ENCODE measurements around the gene AKAP6.
A peak's percentile ranks its signal among the peaks of the same experiment; 100 is the strongest.
"Not testable (repeated sequence)": the region's sequence is repeated elsewhere in the genome, so short reads cannot be mapped to it uniquely, and the experiment has no call there.

The AKAP6 gene

DNA sequence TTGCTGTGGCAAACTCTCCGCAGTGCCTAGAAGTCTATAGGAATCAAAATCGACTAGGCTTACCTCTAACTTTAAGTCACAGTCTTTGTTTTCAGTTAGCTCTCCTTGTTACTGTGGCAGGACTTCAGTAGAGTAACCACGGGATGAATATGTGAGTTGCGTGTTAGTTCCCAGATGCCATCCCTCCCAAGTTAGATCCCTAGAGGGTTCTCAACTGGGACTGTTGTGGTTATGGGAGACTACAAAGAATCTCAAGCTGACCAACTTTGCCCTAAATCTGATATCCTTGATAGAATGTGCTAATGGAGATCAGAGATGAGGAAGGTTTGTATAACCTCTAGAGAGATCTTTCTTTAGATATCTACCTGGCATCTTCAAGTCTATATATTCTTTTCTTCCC is 208.1 kb downstream of the AKAP6 start:
- no peak for DNase-seq (ENCODE audit: low spot score)

DNA sequence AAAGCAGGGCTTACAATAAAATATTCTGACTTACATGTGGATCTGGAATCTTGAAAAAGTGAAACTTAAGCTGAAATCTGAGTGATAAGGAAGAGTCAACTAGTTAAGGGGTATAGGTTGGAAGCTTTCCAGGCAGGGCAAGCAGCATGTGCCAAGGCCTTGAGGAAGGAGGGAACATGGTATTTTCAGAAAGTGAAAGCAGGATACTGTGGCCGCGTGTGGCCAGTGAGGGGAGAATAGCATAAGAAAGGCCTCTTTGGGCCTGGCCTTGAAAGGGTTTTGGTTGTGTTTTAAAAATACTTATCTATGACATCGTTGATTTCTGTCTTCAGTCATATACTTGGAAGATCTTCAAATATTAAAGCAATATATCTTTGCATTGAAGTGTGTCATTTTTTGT is 213.4 kb downstream of the AKAP6 start:
- DNase-seq (ENCODE audit: low spot score) = no peak

DNA sequence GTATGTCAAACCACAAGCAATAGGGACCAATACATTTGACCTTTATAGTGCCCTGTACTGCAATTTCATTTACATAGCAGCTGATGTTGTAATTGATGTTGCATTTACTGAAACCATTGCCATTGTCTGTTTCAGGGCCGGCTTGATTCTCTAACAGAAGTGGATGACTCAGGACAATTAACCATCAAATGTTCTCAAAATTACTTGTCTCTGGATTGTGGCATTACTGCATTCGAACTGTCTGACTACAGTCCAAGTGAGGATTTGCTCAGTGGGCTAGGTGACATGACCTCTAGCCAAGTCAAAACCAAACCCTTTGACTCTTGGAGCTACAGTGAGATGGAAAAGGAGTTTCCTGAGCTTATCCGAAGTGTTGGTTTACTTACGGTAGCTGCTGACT is 216.0 kb downstream of the AKAP6 start:
- DNase-seq (ENCODE audit: low spot score) = no peak

DNA sequence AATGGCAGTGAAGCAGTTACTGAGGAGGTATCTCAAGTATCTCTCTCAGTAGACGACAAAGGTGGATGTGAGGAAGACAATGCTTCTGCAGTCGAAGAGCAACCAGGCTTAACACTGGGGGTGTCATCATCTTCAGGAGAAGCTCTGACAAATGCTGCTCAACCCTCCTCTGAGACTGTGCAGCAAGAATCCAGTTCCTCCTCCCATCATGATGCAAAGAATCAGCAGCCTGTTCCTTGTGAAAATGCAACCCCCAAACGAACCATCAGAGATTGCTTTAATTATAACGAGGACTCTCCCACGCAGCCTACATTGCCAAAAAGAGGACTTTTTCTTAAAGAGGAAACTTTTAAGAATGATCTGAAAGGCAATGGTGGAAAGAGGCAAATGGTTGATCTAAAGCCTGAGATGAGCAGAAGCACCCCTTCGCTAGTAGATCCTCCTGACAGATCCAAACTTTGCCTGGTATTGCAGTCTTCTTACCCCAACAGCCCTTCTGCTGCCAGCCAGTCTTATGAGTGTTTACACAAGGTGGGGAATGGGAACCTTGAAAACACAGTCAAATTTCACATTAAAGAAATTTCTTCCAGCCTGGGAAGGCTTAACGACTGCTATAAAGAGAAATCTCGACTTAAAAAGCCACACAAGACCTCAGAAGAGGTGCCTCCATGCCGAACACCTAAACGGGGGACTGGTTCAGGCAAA is 216.6 kb downstream of the AKAP6 start:
- DNase-seq (ENCODE audit: low spot score) = no peak

DNA sequence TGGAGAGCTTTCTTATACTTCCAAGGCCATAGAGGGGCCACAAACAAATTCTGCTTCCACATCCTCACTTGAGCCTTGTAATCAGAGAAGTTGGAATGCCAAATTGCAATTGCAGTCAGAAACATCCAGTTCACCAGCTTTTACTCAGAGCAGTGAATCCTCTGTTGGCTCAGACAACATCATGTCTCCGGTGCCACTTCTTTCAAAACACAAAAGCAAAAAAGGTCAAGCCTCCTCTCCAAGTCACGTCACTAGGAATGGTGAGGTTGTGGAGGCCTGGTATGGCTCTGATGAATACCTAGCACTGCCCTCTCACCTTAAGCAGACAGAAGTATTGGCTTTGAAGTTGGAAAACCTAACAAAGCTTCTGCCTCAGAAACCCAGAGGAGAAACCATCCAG is 217.1 kb downstream of the AKAP6 start:
- DNase-seq (ENCODE audit: low spot score) = no peak

DNA sequence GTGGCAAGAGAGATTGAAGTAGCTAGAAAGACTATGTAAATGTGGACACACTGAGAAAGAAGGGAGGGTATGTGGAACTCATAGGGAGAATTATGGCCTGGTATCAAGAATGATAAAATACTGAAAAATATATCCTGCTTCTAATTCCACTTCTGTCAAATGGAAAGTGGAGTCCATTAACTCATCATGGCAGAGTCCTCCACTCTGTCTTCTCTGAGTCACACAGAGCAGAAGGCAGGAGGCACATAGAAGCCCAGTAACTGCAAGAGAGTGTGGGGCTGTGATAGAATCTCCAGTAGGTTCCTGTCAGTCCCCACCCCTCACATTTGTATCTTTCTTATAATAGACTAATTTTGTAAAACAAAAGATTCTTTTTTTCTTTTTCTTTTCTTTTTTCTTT is 223.7 kb downstream of the AKAP6 start:
- no peak for DNase-seq (ENCODE audit: low spot score)

DNA sequence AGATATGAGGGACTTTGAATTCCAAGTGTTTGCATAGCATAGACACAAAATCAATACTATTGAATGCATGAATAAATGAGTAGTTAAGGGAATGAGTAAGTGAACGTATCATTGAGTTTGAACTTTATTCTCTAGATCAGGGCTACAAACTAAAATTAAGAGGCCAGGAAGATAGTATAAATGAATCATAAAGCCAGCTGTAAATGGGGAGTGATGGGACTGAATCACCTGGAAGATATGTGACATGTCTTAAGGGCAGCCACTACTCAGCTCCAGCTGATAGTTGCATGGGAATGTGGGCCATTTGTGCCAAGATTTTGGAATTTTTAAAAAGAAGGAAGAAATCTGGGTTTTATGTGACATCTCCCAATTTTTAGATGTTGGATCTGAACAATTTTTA is 229.9 kb downstream of the AKAP6 start:
- no peak for DNase-seq (ENCODE audit: low spot score)

DNA sequence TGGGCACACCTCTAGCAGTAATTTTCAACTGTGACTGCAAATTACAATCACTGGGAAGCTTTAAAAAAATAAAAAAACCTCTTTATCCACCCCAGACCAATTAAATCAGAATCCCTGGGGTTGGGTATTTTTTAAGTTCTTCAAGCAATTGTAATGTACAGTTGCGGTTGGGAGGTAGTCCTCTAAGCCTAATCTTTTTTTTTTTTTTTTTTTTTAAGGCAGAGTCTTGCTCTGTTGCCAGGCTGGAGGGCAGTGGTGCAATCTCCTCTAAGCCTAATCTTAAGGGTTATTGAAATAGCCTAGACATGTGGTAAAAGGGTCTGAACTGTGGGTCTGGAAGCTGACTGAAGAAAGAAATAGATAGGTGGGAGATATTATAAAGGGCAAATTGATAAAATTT is 230.5 kb downstream of the AKAP6 start:
- no peak for DNase-seq (ENCODE audit: low spot score)

DNA sequence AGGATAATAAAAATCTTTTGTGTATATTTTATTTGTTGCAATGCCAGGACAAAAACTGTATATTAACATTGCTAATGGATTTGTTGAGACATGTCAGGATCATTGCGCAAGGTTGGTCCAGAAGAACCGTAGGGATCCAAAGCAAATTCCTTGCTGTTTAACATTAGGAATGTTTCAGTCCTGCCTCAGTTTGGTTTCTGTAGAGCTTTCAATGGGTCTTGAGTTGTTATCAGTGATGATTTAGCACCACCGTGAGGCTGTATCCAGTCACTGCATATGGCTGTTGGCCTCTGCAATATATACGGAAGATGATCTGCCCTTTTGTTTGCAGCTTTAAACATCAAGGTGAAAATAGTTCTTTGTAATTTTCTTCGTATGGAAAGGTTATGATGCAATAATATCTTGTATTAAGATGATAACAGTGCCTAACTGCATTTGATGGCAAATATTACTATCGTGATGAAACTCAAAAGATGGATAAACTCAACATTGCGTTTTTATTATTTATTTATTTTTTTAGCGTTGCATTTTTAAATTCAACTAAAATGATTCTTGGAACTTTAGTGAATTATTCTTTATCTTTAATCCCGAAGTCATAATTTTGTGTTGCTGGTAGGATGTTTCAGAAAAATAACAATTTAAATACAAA is 231.2 kb downstream of the AKAP6 start:
- DNase-seq (ENCODE audit: low spot score) = peak; percentile 75

DNA sequence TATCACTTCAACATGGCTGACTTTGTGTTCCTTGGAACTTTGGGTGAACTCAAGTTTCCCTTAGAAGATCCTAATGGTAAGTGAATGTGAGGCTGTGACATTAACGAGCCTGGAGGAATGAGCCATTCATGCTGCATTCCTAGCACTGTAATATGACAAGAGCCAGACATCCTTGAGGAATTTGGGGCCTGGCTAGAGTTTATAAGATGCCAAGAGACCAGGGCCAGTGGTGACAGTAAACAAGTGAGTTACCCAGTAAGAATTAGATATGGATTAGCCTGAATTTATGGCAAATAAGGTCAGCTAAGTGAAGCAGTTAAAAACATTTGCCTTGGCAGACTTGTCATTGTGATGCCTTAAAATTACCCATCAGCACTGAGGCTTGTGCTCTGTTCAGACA is 232.4 kb downstream of the AKAP6 start:
- DNase-seq (ENCODE audit: low spot score) = no peak

DNA sequence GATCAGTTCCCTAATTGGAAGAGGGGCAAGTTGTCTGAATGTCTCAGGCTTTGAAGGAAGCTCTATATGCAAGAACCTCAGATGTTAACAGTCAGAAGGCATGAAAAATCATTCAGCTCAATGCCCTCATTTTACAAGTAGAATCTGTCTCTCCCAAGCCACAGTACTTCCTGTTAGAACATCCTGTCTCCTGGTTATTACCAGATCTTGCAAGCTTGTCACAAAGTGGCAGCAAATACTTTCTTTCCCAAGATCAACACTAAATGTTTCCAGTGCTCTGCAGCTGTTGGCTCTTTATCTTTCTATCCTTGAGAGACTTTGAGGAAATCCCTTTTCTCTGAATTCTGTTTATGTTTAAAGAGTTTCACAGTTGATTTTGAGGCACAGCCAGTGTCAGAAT is 235.5 kb downstream of the AKAP6 start:
- DNase-seq (ENCODE audit: low spot score) = no peak

DNA sequence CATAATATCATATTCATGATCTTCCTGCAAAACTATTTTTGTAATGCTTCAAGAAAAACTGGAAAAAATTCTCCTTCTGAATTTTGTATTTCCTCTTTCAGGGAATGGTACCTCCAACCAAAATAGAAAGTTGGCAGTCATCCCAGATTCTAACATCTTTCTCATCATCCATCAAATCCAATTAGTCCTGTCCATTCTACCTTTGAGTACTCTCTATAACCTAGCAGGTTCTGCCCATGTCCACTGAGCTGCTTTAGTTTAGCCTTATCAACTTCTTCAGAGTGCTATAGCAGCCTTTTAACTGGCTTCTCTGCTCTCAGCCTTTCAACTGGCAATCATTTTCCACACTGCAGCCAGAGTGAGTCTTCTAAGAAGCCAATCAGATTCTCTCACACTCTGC is 236.2 kb downstream of the AKAP6 start:
- DNase-seq (ENCODE audit: low spot score) = no peak

DNA sequence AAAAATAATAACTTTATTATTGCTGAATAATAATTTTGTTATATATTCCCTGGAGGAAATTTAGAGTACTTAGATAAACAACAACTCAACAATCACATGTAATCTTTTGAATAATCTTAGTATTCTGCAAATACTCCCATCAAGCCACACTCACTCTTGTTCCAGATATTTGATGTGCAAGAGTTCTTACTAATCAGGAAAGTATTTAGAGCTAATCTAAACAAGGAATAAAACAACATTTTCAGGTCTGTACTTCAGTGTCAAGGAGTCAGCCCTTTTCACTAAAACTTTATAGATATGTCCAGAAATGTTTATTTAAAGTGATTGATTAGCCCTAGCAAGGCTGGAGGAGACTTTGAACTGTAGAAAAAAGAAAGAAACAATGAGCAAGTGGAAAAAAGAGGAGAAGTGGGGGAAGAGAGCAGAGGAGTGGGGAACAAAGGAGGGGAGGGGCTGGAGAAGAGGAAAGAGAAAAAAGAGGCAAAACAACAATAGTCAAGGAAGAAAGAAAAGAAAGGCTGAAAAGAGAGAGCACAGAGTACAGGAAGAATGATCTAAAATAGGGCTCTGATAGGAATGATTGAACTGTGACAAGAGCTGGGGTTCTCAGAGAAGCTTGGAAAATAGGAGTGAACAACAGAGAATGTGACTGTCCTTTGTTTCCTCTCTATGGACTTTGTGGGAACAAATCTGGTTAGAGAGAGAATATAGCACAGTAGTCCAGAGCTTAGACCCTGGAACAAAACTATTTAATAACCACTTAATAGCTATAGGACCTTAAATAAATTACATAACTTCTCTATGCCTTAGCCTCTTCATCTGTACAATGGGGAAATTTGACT is 238.7 kb downstream of the AKAP6 start:
- no peak for DNase-seq (ENCODE audit: low spot score)

DNA sequence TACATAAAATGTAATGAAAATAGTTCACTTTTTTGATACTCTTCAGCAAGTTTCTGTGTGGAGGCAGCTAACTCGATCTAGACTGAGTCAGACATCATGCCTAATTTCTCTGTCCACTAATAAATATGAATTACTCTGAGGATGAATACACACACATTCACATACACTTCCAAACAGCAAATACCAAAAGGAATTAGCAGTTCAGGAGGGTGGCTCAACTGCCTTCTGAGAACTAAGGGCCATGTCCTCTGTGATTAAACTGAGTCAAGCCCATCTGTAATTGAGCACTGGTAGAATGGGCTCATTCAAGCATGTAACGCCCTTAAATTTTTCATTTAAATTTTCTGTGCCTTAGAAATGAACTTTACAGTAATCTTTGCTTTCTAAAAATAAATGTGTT is 242.5 kb downstream of the AKAP6 start:
- no peak for DNase-seq (ENCODE audit: low spot score)

DNA sequence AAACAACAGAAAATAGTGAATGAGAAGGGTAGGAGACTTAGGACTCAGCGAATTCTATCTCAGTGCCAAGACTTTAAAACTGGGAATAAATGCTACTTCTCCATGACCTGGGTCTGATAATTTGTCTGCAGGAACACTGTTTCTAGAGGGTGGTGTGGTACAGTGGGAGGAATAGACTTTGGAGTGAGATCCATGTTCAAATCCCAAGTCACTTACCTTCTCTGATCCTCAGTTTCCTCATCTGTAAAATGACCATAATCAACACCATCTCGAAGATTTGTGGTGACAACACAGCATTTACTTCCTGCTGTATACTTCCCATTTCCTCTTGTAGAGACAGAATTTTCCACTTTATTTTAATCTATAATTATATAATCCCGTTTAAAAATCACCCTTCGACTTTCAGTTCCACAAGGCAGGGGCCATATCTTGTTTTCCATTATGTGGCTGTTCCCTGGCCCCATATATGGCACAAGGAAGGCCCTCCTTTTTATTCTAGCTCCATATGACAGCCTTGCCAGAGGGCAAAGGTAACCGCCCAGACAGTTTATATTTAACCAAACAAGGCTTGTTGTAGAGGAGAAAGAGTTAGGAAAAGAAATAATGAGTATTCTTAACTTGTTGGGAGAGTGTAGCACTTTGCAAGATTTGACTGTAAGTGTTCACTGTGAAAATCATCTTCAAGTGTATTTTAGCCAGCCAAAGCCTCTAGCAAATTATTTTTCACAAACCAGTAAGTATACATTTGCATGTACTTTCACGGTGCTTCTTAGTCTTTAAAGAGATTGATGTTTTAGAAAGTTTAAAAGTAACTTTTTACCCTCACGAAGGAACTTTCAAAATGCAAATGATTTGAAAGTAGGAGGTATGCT is 243.1 kb downstream of the AKAP6 start:
- no peak for DNase-seq (ENCODE audit: low spot score)

DNA sequence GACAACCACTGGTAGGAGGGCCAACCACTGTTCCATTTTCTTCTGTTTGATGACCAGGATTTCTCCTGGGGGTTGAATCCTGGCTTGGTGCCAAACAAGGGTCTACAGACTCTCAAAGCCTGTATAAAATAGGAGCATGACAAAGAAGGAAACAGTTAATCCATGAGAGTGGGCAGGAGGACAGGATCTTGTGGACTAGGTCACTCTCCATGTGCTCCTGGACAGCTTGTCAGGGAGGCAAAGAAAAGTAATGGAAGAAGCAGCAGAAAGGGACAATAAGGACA is 243.7 kb downstream of the AKAP6 start:
- DNase-seq (ENCODE audit: low spot score) = no peak

DNA sequence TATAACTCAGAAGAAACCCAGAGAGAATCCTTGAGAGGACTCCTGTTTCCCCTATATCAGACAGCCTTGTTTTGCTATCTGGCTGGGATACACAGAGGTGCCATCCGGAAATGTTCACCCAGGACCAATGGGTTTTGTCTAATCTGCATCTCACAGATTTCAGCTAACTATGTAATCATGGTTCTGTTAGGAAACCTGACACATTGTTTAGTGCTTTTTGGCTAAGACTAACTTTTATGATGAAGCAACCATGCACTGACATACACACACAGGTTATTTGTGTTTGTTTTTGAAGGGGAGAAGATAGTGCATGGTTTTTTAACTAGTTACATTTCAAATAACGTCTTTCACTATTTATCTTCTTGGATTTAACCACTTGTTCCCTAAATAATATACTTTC is 245.2 kb downstream of the AKAP6 start:
- DNase-seq (ENCODE audit: low spot score) = no peak

DNA sequence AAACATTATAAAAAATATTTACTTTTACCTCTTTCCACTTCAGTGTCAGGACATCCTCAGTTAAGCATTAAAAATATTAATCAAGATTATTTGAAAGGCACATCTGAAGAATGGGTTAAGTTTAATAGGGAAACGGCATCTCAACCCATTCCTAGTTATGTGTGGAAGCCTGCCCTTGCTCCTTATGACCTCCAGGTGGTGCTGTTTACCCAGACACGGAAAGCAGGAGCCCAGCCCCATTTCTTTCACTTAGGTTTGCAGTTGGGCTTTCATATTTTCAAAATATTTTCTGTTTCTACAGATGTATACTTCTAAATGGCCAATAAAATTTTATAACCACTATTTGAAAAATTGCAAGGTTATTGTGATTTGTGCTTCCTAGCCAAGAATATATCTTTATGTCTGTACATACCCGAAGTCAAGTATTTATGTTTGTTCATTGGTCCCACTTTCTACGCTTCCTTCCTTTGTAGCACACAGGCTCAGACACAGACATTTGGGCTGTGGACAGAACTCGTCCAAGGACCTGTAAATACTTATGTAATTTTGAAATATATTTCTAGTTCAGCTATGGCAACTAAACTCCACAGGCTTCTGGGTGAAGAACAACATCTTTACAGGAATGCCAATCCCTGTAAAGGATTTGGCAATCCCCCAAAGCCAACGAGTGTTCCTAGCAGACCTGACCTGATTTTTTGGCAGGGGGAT is 247.1 kb downstream of the AKAP6 start:
- DNase-seq (ENCODE audit: low spot score) = peak; percentile 56

DNA sequence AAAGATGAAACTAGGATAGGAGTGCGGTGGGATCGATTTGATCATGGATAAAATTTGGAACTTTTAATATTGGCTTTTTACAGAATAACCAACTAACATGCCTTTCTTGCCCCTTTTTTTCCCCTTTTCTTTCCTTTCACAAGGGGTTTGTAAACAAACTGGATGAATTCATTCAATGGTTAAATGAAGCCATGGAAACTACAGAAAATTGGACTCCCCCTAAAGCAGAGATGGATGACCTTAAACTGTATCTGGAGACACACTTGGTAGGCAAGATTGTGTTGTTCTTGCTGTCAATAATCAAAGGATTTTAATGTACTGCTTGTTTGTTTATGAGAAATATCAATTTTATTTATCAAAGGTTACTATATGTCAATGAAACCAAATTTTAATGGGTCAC is 247.9 kb downstream of the AKAP6 start:
- no peak for DNase-seq (ENCODE audit: low spot score)

DNA sequence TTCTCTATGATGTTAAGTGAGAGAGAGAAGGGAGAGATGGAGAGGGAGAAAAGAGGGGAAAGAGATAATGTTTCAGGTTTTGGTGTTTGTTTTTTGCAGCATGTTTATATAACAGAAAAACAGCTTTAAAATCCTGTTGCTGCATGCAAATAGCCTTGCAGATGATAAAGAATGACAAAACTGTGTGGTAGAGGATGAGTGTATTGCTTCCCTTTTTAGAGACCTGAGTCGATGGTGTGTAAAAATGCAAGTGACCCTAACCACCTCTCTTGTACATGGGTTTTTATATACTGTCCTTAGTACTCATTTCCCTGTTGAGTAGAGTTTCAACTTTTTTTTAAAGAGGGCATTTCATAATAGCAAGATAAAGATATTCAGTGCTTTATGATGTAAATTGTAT is 249.1 kb downstream of the AKAP6 start:
- no peak for DNase-seq (ENCODE audit: low spot score)

DNA sequence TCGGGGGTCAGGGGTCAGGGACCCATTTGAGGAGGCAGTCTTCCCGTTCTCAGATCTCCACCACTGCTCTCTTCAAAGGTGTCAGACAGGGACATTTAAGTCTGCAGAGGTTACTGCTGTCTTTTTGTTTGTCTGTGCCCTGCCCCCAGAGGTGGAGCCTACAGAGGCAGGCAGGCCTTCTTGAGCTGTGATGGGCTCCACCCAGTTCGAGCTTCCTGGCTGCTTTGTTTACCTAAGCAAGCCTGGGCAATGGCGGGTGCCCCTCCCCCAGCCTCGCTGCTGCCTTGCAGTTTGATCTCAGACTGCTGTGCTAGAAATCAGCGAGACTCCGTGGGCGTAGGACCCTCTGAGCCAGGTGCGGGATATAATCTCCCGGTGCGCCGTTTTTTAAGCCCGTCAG is 254.3 kb downstream of the AKAP6 start:
- DNase-seq (ENCODE audit: low spot score) = not testable (repeated sequence)

DNA sequence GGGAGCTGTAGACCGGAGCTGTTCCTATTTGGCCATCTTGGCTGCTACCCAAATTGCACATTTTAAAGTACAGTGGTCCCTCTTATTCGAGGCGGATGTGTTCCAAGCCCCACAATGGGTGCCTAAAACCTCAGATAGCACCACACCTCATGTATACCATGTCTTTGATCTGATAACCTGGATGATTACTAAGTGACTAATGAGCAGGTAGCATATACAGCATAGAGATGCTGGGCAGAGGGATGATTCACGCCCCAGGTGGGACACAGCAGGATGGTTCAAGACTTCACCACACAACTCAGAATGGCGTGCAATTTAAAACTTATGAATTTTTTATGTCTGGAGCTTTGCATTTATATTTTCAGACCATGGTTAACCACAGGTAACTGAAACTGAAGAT is 255.0 kb downstream of the AKAP6 start:
- DNase-seq (ENCODE audit: low spot score) = no peak

Data from RKO (cell line).